GM06990 (cell line): ENCODE results near the gene TAMM41.
A peak's percentile ranks its signal among the peaks of the same experiment; 100 is the strongest.

Source experiments
- DNase-seq: peaks from one replicate; pipeline ENCODE4 v3.0.0-alpha.2; 2011; ENCODE audit not compliant: insufficient read length; ENCODE audit errors: extremely low read depth
- H3K27me3 ChIP-seq: replicated peaks from 2 replicates; pipeline ENCODE4 v1.6.0; 2011; ENCODE audit warnings: low read length; ENCODE audit not compliant: control insufficient read depth, insufficient read depth
- H3K36me3 ChIP-seq: 2 replicates; pipeline ENCODE4 v1.5.1; 2011; ENCODE audit warnings: low read length; ENCODE audit not compliant: control insufficient read depth, insufficient read depth
- H3K4me3 ChIP-seq: replicated peaks from 2 replicates; pipeline ENCODE4 v1.5.1; 2011; ENCODE audit warnings: low read depth, mild to moderate bottlenecking, control low read depth, low read length
- CTCF ChIP-seq: IDR thresholded peaks from 2 replicates; pipeline ENCODE4 v1.5.1; 2011; ENCODE audit warnings: low read length, control low read depth, mild to moderate bottlenecking, inconsistent platforms; ENCODE audit not compliant: insufficient read depth, poor library complexity, severe bottlenecking

TAMM41 gene

GRCh38 chr3:11850003-11850402 is 3.3 kb upstream of the TAMM41 start:
- no peaks in the 10 kb centered on the region for H3K36me3 ChIP-seq
- H3K4me3 ChIP-seq, result no peak overlapping the region
- no peaks in the 10 kb centered on the region; the same call in 1 of the 2 replicates for H3K27me3 ChIP-seq
- TF ChIP-seq CTCF, result no peak
- DNase-seq, result no peak

DNA sequence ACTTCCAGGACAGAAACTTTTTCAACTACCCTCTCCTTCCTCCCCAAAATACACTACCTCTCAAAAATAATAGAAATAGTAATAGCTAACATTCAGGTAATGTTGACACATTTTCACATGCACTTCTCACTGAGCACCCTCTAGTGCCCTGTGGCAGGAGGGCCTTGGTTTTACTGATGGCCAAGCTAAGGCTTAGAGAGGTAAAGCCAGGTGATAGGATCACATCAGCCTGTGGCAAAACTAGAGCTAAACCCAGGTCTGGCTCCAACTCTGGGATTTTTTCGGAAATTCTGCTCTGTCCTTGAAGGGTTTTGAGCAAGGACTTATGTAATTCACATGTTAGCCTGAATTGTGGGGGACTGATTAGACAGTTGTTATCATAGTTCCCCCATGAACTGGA is 922 bp upstream of the TAMM41 start:
- peak; percentile 20 for TF ChIP-seq CTCF
- Histone ChIP-seq H3K27me3 (no peaks in the 10 kb centered on the region), H3K4me3 (no peak overlapping the region), H3K36me3 (peaks cover 3% of the 10 kb centered on the region)
- no peak for DNase-seq

GRCh38 chr3:11845651-11846050 is 1.0 kb downstream of the TAMM41 start:
- H3K36me3 ChIP-seq, result peaks cover 8% of the 10 kb centered on the region
- no peak for DNase-seq

DNA sequence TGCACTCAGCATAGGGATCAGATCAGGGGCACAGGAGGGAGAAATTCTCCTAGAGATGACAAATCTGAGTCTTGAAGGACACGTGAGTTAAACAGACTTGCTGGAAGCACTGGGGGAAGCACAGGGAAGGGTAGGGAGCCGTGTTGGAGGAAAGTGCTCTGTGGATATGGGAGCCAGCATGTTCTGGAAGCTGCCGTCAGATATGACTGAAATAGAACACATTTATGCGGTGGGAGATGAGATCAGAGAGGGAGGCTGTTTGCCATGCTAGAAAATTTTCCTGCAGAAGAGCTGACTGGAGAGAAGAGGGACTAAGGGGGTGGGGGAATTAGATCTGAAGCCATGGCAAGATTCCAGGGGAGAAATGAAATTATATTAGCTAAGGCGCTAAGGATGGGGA is 1.8 kb downstream of the TAMM41 start:
- Histone ChIP-seq H3K27me3 (no peaks in the 10 kb centered on the region), H3K36me3 (peaks cover 11% of the 10 kb centered on the region), H3K4me3 (peak overlapping the region; percentile 97)
- no peak for DNase-seq
- TF ChIP-seq CTCF, result no peak

More at GRCh38 chr3:11845651-11846050, 1.0 kb downstream of the TAMM41 start:
- TF ChIP-seq CTCF, result no peak
- Histone ChIP-seq H3K4me3 (peak overlapping the region; percentile 97), H3K27me3 (no peaks in the 10 kb centered on the region)

GRCh38 chr3:11835028-11835639 is 11.6 kb downstream of the TAMM41 start:
- H3K4me3 ChIP-seq, result no peak overlapping the region
- no peak for DNase-seq
- peaks cover 20% of the 10 kb centered on the region for H3K36me3 ChIP-seq
- TF ChIP-seq CTCF, result peak; percentile 41
- no peaks in the 10 kb centered on the region for H3K27me3 ChIP-seq
